ENCODE results near the gene PPIL3.

The PPIL3 gene

GRCh38 chr2:200873560-200873959, 15.3 kb downstream of the PPIL3 start:
- H3K36me3 ChIP-seq (ENCODE audit: insufficient read depth, low read length) = peaks cover 12% of the 10 kb centered on the region; the same call in 1 of the 2 replicates
- H3K9me3 ChIP-seq (ENCODE audit: control insufficient read depth, insufficient read depth, low read length) = no peaks in the 10 kb centered on the region
- H3K9ac ChIP-seq (ENCODE audit: low read depth, low read length) = no peak overlapping the region
- H3K4me1 ChIP-seq (ENCODE audit: insufficient read depth, low read length) = no peaks in the 10 kb centered on the region

GRCh38 chr2:200871151-200871550, 17.7 kb downstream of the PPIL3 start:
- Histone ChIP-seq H3K9ac (ENCODE audit: low read depth, low read length) (no peak overlapping the region), H3K4me1 (ENCODE audit: insufficient read depth, low read length) (no peaks in the 10 kb centered on the region), H3K36me3 (ENCODE audit: insufficient read depth, low read length) (0 out of 2 replicates have a peak, but pooled peaks cover 5% of the 10 kb centered on the region), H3K9me3 (ENCODE audit: control insufficient read depth, insufficient read depth, low read length) (no peaks in the 10 kb centered on the region)

- Histone ChIP-seq H3K9ac (ENCODE audit: low read depth, low read length) (no peak overlapping the region), H3K36me3 (ENCODE audit: insufficient read depth, low read length) (no peaks in the 10 kb centered on the region), H3K4me1 (ENCODE audit: insufficient read depth, low read length) (no peaks in the 10 kb centered on the region), H3K9me3 (ENCODE audit: control insufficient read depth, insufficient read depth, low read length) (no peaks in the 10 kb centered on the region)
Observed at GRCh38 chr2:200869014-200869413, 19.9 kb downstream of the PPIL3 start.

GRCh38 chr2:200864176-200865034, 24.5 kb downstream of the PPIL3 start, which contains the start of gene CLK1:
TSS of gene CLK1 (minus strand) at chr2:200864658. CDS start at chr2:200861862, 2,796 bp downstream.
- peak within 1 kb of the TSS; percentile 100 for H3K9ac ChIP-seq (ENCODE audit: low read depth, low read length)
- peaks cover 6% of the 10 kb centered on the region; the same call in 1 of the 2 replicates for H3K4me1 ChIP-seq (ENCODE audit: insufficient read depth, low read length)
- no peaks in the 10 kb centered on the region for H3K9me3 ChIP-seq (ENCODE audit: control insufficient read depth, insufficient read depth, low read length)
- H3K36me3 ChIP-seq (ENCODE audit: insufficient read depth, low read length) = peaks cover 4% of the 10 kb centered on the region; the same call in 1 of the 2 replicates

GRCh38 chr2:200863782-200864175, 25.1 kb downstream of the PPIL3 start:
- Histone ChIP-seq H3K9me3 (ENCODE audit: control insufficient read depth, insufficient read depth, low read length) (no peaks in the 10 kb centered on the region), H3K36me3 (ENCODE audit: insufficient read depth, low read length) (peaks cover 5% of the 10 kb centered on the region; the same call in 1 of the 2 replicates), H3K9ac (ENCODE audit: low read depth, low read length) (peak overlapping the region; percentile 100), H3K4me1 (ENCODE audit: insufficient read depth, low read length) (peaks cover 6% of the 10 kb centered on the region; the same call in 1 of the 2 replicates)

- Histone ChIP-seq H3K4me1 (ENCODE audit: insufficient read depth, low read length) (peaks cover 6% of the 10 kb centered on the region; the same call in 1 of the 2 replicates), H3K9ac (ENCODE audit: low read depth, low read length) (peak overlapping the region; percentile 100), H3K36me3 (ENCODE audit: insufficient read depth, low read length) (peaks cover 16% of the 10 kb centered on the region), H3K9me3 (ENCODE audit: control insufficient read depth, insufficient read depth, low read length) (no peaks in the 10 kb centered on the region)
Observed at GRCh38 chr2:200862532-200863000, 26.3 kb downstream of the PPIL3 start.

GRCh38 chr2:200861617-200862155, 27.2 kb downstream of the PPIL3 start:
- peaks cover 25% of the 10 kb centered on the region for H3K36me3 ChIP-seq (ENCODE audit: insufficient read depth, low read length)
- H3K4me1 ChIP-seq (ENCODE audit: insufficient read depth, low read length) = peaks cover 6% of the 10 kb centered on the region; the same call in 1 of the 2 replicates
- H3K9ac ChIP-seq (ENCODE audit: low read depth, low read length) = peak overlapping the region; percentile 8; the same call in 1 of the 2 replicates
- no peaks in the 10 kb centered on the region for H3K9me3 ChIP-seq (ENCODE audit: control insufficient read depth, insufficient read depth, low read length)

GRCh38 chr2:200860092-200860795, 28.6 kb downstream of the PPIL3 start:
- Histone ChIP-seq H3K9ac (ENCODE audit: low read depth, low read length) (no peak overlapping the region), H3K4me1 (ENCODE audit: insufficient read depth, low read length) (peaks cover 6% of the 10 kb centered on the region; the same call in 1 of the 2 replicates), H3K9me3 (ENCODE audit: control insufficient read depth, insufficient read depth, low read length) (no peaks in the 10 kb centered on the region), H3K36me3 (ENCODE audit: insufficient read depth, low read length) (peaks cover 33% of the 10 kb centered on the region)

GRCh38 chr2:200856806-200857205, 32.1 kb downstream of the PPIL3 start:
- peaks cover 54% of the 10 kb centered on the region for H3K36me3 ChIP-seq (ENCODE audit: insufficient read depth, low read length)
- H3K4me1 ChIP-seq (ENCODE audit: insufficient read depth, low read length) = peaks cover 6% of the 10 kb centered on the region; the same call in 1 of the 2 replicates

GRCh38 chr2:200852605-200853004, 36.3 kb downstream of the PPIL3 start:
- Histone ChIP-seq H3K4me1 (ENCODE audit: insufficient read depth, low read length) (no peaks in the 10 kb centered on the region), H3K9ac (ENCODE audit: low read depth, low read length) (no peak overlapping the region), H3K36me3 (ENCODE audit: insufficient read depth, low read length) (peaks cover 38% of the 10 kb centered on the region), H3K9me3 (ENCODE audit: control insufficient read depth, insufficient read depth, low read length) (no peaks in the 10 kb centered on the region)

More at GRCh38 chr2:200856806-200857205, 32.1 kb downstream of the PPIL3 start:
- Histone ChIP-seq H3K9me3 (ENCODE audit: control insufficient read depth, insufficient read depth, low read length) (no peaks in the 10 kb centered on the region), H3K9ac (ENCODE audit: low read depth, low read length) (no peak overlapping the region)

GRCh38 chr2:200851398-200852248, 37.3 kb downstream of the PPIL3 start:
- no peak overlapping the region for H3K9ac ChIP-seq (ENCODE audit: low read depth, low read length)
- no peaks in the 10 kb centered on the region for H3K9me3 ChIP-seq (ENCODE audit: control insufficient read depth, insufficient read depth, low read length)
- H3K4me1 ChIP-seq (ENCODE audit: insufficient read depth, low read length) = no peaks in the 10 kb centered on the region
- peaks cover 28% of the 10 kb centered on the region for H3K36me3 ChIP-seq (ENCODE audit: insufficient read depth, low read length)

- H3K36me3 ChIP-seq (ENCODE audit: insufficient read depth, low read length) = peaks cover 20% of the 10 kb centered on the region
- no peaks in the 10 kb centered on the region for H3K9me3 ChIP-seq (ENCODE audit: control insufficient read depth, insufficient read depth, low read length)
Observed at GRCh38 chr2:200850512-200851256, 38.2 kb downstream of the PPIL3 start.

GRCh38 chr2:200847939-200848338, 40.9 kb downstream of the PPIL3 start:
- no peak overlapping the region for H3K9ac ChIP-seq (ENCODE audit: low read depth, low read length)
- H3K4me1 ChIP-seq (ENCODE audit: insufficient read depth, low read length) = no peaks in the 10 kb centered on the region

More at GRCh38 chr2:200850512-200851256, 38.2 kb downstream of the PPIL3 start:
- no peak overlapping the region for H3K9ac ChIP-seq (ENCODE audit: low read depth, low read length)
- H3K4me1 ChIP-seq (ENCODE audit: insufficient read depth, low read length) = no peaks in the 10 kb centered on the region

More at GRCh38 chr2:200847939-200848338, 40.9 kb downstream of the PPIL3 start:
- Histone ChIP-seq H3K9me3 (ENCODE audit: control insufficient read depth, insufficient read depth, low read length) (no peaks in the 10 kb centered on the region), H3K36me3 (ENCODE audit: insufficient read depth, low read length) (peaks cover 5% of the 10 kb centered on the region; the same call in 1 of the 2 replicates)
